ENCODE data around the gene OR6C2. TPM values are rescaled to one million over a fixed set of nuclear protein-coding genes. Genes with fewer than 3 reads are reported as not detected.
"Not testable (repeated sequence)": the region's sequence is repeated elsewhere in the genome, so short reads cannot be mapped to it uniquely, and the experiment has no call there.

The OR6C2 gene
- total RNA-seq (not detected), polyA plus RNA-seq (not detected)
- long read RNA-seq, donor 1, result 0 reads
- long read RNA-seq, donor 2, result 0 reads
- long read RNA-seq, donor 3, result 0 reads
- long read RNA-seq, donor 4, result 0 reads
- long read RNA-seq, donor 5, result 0 reads
- long read RNA-seq, donor 6, result 0 reads
- long read RNA-seq, donor 7, result 0 reads
- long read RNA-seq, donor 8, result 0 reads
- long read RNA-seq, donor 9, result 0 reads
- long read RNA-seq, donor 10, result 0 reads

DNA sequence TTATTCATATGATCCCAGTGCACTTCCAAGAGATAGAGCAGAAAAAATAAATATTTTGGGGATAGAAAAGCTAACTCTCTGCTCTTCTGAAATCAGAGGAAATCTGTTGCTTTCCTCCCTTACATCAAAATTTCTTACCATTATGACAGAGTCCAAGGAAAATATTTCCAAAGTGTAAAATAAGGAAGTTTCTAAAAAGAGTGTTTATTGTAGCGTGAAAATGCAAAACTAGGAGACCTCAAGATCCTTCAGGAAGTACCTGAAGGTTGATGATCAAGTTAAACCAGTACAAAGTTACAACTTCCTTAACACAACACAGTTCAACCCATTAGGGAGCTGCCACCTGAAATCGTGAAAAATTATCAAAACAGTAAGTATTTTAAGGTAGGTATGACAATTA, at the start of gene OR6C2:
Gene OR6C2 (plus strand): TSS at position 301 of the 400 bp plus-strand sequence. CDS start 8,138 bp downstream, outside the sequence.
- no peak for DNase-seq (ENCODE audit: low read depth in 6 of 9, low spot score in 9 of 9)
- no peaks in the 10 kb centered on the region for H3K4me1 ChIP-seq (ENCODE audit: control insufficient read depth in 2 of 2, insufficient read depth in 2 of 2, low read length in 2 of 2)
- no peaks in the 10 kb centered on the region for H3K9me3 ChIP-seq (ENCODE audit: control insufficient read depth in 2 of 2, insufficient read depth in 1 of 2, low read length in 1 of 2)
- no peaks in the 10 kb centered on the region for H3K36me3 ChIP-seq (ENCODE audit: control insufficient read depth in 2 of 2, insufficient read depth in 2 of 2, low read length in 1 of 2)
- WGBS, result 30% methylated on average over 2 of the region's 2 CpGs
- no peak within 1 kb of the TSS for H3K4me3 ChIP-seq (ENCODE audit: low read length in 2 of 2)
- H3K27me3 ChIP-seq (ENCODE audit: control insufficient read depth in 2 of 2, insufficient read depth in 1 of 2, low read length in 1 of 2), result no peaks in the 10 kb centered on the region
- no peak within 1 kb of the TSS for H3K27ac ChIP-seq (ENCODE audit: low read depth in 1 of 2, low read length in 1 of 2)

DNA sequence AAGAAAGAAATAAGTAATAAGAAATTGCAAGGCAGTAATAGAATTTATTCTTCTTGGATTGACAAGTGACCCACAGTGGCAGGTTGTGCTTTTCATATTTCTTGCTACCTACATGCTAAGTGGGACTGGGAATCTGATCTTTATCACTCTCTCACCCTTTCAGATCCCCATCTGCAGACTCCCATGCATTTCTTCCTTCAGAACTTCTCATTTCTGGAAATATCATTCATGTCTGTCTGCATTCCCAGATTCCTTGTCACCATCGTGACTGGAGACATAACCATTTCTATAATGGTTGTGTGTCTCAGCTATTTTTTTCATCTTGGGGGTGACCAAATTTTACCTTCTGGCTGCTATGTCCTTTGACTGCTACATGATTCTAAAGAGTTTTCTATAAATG, 47.5 kb upstream of the OR6C2 start:
- no peaks in the 10 kb centered on the region for H3K27me3 ChIP-seq (ENCODE audit: control insufficient read depth in 2 of 2, insufficient read depth in 1 of 2, low read length in 1 of 2)
- no peaks in the 10 kb centered on the region for H3K9me3 ChIP-seq (ENCODE audit: control insufficient read depth in 2 of 2, insufficient read depth in 1 of 2, low read length in 1 of 2)
- WGBS, result 96% methylated on average over 1 of the region's 1 CpG
- H3K4me1 ChIP-seq (ENCODE audit: control insufficient read depth in 2 of 2, insufficient read depth in 2 of 2, low read length in 2 of 2), result no peaks in the 10 kb centered on the region
- H3K36me3 ChIP-seq (ENCODE audit: control insufficient read depth in 2 of 2, insufficient read depth in 2 of 2, low read length in 1 of 2), result no peaks in the 10 kb centered on the region
- H3K27ac ChIP-seq (ENCODE audit: low read depth in 1 of 2, low read length in 1 of 2), result no peak overlapping the region
- DNase-seq (ENCODE audit: low read depth in 6 of 9, low spot score in 9 of 9), result no peak
- H3K4me3 ChIP-seq (ENCODE audit: low read length in 2 of 2), result no peak overlapping the region

DNA sequence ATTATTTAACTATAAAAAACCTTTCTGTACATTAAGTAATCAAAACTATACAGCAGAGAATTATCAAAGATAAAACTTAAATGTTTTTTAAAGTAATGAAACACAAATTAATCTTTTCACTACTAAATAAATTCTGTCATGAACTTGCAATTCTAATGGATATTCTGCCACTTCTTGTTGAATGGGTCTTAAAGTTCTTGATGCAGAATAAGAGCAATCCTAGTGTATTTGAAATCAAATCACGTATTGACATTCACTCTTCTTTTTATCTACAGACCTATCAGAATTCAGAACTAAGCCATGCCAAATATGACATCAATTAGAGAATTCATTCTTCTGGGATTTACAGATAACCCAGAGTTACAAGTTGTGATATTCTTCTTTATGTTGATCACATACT, 43.6 kb upstream of the OR6C2 start, which contains the start of gene OR6C65:
Gene OR6C65 (plus strand): TSS at position 301 of the 400 bp plus-strand sequence. CDS start 0 bp downstream, at position 301.
- 94% methylated on average over 1 of the region's 1 CpG for WGBS
- DNase-seq (ENCODE audit: low read depth in 6 of 9, low spot score in 9 of 9), result no peak
- H3K27me3 ChIP-seq (ENCODE audit: control insufficient read depth in 2 of 2, insufficient read depth in 1 of 2, low read length in 1 of 2), result no peaks in the 10 kb centered on the region

DNA sequence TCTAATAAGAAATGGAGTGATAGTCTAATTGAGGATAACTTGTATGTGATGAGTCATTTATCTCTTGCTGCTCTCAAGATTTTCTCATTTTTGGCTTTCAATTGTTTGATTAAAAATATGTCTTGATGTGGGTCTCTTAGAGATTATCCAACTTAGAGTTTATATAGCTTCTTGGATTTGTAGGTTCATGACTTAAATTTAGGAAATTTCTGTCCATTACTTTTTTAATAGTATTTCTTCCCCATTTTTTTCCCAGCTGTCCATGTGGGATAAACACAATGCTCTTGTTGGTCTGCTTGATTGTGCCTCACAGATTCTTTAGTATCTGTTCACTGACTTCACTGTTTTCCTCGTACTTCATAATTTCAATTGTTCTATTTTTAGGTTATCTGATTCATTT, 36.0 kb upstream of the OR6C2 start:
- no peak for DNase-seq (ENCODE audit: low read depth in 6 of 9, low spot score in 9 of 9)
- H3K27ac ChIP-seq (ENCODE audit: low read depth in 1 of 2, low read length in 1 of 2), result no peak overlapping the region
- no peaks in the 10 kb centered on the region for H3K27me3 ChIP-seq (ENCODE audit: control insufficient read depth in 2 of 2, insufficient read depth in 1 of 2, low read length in 1 of 2)
- no peak overlapping the region for H3K4me3 ChIP-seq (ENCODE audit: low read length in 2 of 2)
- H3K36me3 ChIP-seq (ENCODE audit: control insufficient read depth in 2 of 2, insufficient read depth in 2 of 2, low read length in 1 of 2), result no peaks in the 10 kb centered on the region
- no peaks in the 10 kb centered on the region for H3K9me3 ChIP-seq (ENCODE audit: control insufficient read depth in 2 of 2, insufficient read depth in 1 of 2, low read length in 1 of 2)
- H3K4me1 ChIP-seq (ENCODE audit: control insufficient read depth in 2 of 2, insufficient read depth in 2 of 2, low read length in 2 of 2), result no peaks in the 10 kb centered on the region
- WGBS, result 89% methylated on average over 1 of the region's 1 CpG

More for the DNA sequence above, 43.6 kb upstream of the OR6C2 start, which contains the start of gene OR6C65:
- Histone ChIP-seq H3K4me1 (ENCODE audit: control insufficient read depth in 2 of 2, insufficient read depth in 2 of 2, low read length in 2 of 2) (no peaks in the 10 kb centered on the region), H3K4me3 (ENCODE audit: low read length in 2 of 2) (no peak within 1 kb of the TSS), H3K36me3 (ENCODE audit: control insufficient read depth in 2 of 2, insufficient read depth in 2 of 2, low read length in 1 of 2) (no peaks in the 10 kb centered on the region), H3K27ac (ENCODE audit: low read depth in 1 of 2, low read length in 1 of 2) (no peak within 1 kb of the TSS), H3K9me3 (ENCODE audit: control insufficient read depth in 2 of 2, insufficient read depth in 1 of 2, low read length in 1 of 2) (no peaks in the 10 kb centered on the region)

DNA sequence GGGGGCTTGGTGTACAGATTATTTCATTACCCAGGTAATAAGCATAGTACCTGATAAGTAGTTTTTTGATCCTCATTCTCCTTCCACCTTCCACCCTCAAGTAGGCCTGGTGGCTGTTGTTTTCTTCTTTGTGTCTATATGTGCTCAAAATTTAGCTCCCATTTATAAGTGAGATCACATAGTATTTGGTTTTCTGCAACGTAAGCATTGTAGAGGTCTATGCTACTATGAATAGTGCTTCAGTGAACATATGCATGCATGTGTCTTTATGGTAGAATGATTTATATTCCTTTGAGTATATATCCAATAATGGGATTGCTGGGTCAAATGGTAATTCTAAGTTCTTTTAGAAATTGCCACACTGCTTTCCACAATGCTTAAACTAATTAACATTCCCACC, 34.7 kb upstream of the OR6C2 start:
- not testable (repeated sequence) for H3K27me3 ChIP-seq (ENCODE audit: control insufficient read depth in 2 of 2, insufficient read depth in 1 of 2, low read length in 1 of 2); H3K27ac ChIP-seq (ENCODE audit: low read depth in 1 of 2, low read length in 1 of 2); H3K4me1 ChIP-seq (ENCODE audit: control insufficient read depth in 2 of 2, insufficient read depth in 2 of 2, low read length in 2 of 2); H3K9me3 ChIP-seq (ENCODE audit: control insufficient read depth in 2 of 2, insufficient read depth in 1 of 2, low read length in 1 of 2); DNase-seq (ENCODE audit: low read depth in 6 of 9, low spot score in 9 of 9); H3K4me3 ChIP-seq (ENCODE audit: low read length in 2 of 2); H3K36me3 ChIP-seq (ENCODE audit: control insufficient read depth in 2 of 2, insufficient read depth in 2 of 2, low read length in 1 of 2)
- 99% methylated on average over 1 of the region's 1 CpG for WGBS

DNA sequence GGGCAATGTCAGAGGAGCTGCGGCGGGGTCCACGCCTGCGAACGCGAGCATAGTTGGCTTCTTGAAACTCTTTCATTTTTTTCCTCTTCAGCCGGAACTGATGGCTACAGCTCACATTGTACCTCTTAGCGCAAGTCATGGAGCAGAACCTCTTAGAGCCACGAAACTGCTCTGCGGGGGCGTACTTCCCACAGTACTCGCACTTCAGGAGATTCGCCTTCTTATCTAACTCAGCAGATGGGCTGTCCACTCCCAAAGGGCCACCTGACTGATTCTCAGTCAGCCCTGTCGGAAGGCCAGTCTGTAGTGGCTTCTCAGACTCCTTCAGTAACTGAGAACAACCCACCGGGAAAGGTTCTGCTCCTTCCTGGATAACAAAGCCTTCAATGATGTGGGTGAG, 31.7 kb upstream of the OR6C2 start:
- H3K4me3 ChIP-seq (ENCODE audit: low read length in 2 of 2); H3K27ac ChIP-seq (ENCODE audit: low read depth in 1 of 2, low read length in 1 of 2); H3K27me3 ChIP-seq (ENCODE audit: control insufficient read depth in 2 of 2, insufficient read depth in 1 of 2, low read length in 1 of 2); H3K36me3 ChIP-seq (ENCODE audit: control insufficient read depth in 2 of 2, insufficient read depth in 2 of 2, low read length in 1 of 2); H3K4me1 ChIP-seq (ENCODE audit: control insufficient read depth in 2 of 2, insufficient read depth in 2 of 2, low read length in 2 of 2); DNase-seq (ENCODE audit: low read depth in 6 of 9, low spot score in 9 of 9); H3K9me3 ChIP-seq (ENCODE audit: control insufficient read depth in 2 of 2, insufficient read depth in 1 of 2, low read length in 1 of 2): not testable (repeated sequence)
- 97% methylated on average over 15 of the region's 15 CpGs for WGBS

DNA sequence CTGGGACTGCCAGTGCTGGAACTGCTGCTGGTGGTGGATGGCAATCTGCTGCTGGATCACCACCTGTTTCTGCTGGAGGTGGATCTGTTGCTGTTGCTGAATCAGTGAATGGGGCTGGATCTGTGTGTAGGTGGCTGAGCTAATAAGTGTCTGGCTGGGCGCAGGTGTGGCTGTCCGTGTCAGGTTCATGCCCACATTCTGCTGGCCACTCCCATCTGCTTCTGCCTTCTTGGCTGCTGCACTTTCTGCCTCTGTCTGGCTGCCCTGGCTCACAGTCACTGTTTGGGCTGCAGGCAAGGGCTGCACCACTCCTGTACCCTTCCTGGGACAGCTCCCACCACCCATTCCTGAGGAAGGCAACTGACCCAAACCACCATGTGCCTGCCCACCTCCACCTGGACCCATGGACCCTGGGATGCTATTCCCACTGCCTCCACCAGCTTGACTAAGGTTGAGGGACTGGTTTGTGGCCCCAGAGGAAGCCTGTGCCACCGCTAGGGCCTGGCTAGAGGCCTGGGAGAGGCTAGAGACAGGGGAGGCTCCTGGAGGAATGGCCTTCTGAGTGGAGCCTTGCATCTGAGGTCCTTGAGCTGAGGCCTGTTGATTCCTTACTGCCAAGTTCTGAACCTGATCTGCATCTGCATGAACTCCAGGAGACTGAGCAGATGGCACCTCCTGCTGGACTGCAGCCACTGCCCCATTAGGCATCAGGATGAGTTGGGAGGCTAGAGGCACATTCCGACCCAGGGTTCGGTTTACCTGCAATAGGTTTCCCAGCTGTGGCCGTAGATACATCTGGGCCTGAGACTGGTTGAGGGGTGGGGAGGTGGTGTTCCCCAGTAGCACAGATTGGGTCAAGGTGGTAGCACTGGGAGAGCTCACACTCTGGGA, 30.1 kb upstream of the OR6C2 start:
- WGBS, result 95% methylated on average over 5 of the region's 6 CpGs
- not testable (repeated sequence) for DNase-seq (ENCODE audit: low read depth in 6 of 9, low spot score in 9 of 9)

DNA sequence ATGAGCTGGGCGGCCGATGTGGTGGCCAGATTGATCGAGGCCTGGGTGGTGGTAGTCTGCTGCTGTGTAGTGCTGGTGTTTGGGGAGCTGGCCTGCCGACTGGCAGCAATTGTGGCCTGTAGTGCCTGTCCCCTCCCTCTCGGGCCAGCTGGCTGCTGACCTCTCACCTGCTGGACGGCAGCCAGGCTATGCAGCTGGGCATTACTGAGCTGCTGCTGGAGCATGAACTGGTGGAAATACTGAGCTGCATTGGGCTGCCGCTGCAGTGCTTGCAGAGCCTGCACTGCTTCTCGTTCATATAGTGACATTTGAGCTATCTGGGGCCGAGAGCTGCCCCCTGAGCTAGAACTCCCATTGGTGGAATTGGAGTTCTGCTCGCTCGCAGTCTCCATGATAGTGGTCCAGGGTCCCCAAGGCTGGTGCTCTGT, 29.5 kb upstream of the OR6C2 start:
- not testable (repeated sequence) for DNase-seq (ENCODE audit: low read depth in 6 of 9, low spot score in 9 of 9); H3K9me3 ChIP-seq (ENCODE audit: control insufficient read depth in 2 of 2, insufficient read depth in 1 of 2, low read length in 1 of 2); H3K4me1 ChIP-seq (ENCODE audit: control insufficient read depth in 2 of 2, insufficient read depth in 2 of 2, low read length in 2 of 2); H3K27ac ChIP-seq (ENCODE audit: low read depth in 1 of 2, low read length in 1 of 2); H3K36me3 ChIP-seq (ENCODE audit: control insufficient read depth in 2 of 2, insufficient read depth in 2 of 2, low read length in 1 of 2); H3K4me3 ChIP-seq (ENCODE audit: low read length in 2 of 2); H3K27me3 ChIP-seq (ENCODE audit: control insufficient read depth in 2 of 2, insufficient read depth in 1 of 2, low read length in 1 of 2)
- 81% methylated on average over 11 of the region's 11 CpGs for WGBS

More for the DNA sequence above, 30.1 kb upstream of the OR6C2 start:
- H3K4me3 ChIP-seq (ENCODE audit: low read length in 2 of 2); H3K4me1 ChIP-seq (ENCODE audit: control insufficient read depth in 2 of 2, insufficient read depth in 2 of 2, low read length in 2 of 2); H3K9me3 ChIP-seq (ENCODE audit: control insufficient read depth in 2 of 2, insufficient read depth in 1 of 2, low read length in 1 of 2); H3K27ac ChIP-seq (ENCODE audit: low read depth in 1 of 2, low read length in 1 of 2); H3K36me3 ChIP-seq (ENCODE audit: control insufficient read depth in 2 of 2, insufficient read depth in 2 of 2, low read length in 1 of 2); H3K27me3 ChIP-seq (ENCODE audit: control insufficient read depth in 2 of 2, insufficient read depth in 1 of 2, low read length in 1 of 2): not testable (repeated sequence)

DNA sequence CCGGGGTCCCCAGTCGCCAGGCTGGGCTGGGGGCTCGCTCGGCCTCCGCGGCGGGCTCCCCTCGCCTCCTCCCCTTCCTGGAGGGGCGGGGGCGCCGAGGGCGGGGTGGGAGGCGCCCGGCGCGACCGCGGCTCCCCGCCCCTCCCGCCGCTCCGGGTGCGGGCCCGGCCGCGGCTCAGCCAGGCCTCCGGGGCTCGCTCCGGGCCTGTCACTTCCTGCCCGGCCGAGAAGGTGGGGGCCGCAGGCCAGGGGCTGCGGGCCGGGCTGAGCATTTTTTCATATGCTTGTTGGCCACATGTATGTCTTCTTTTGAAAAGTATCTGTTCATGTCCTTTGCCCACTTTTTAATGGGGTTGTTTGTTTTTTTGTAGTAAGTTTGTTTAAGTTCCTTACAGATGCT, 29.0 kb upstream of the OR6C2 start:
- not testable (repeated sequence) for DNase-seq (ENCODE audit: low read depth in 6 of 9, low spot score in 9 of 9); H3K4me1 ChIP-seq (ENCODE audit: control insufficient read depth in 2 of 2, insufficient read depth in 2 of 2, low read length in 2 of 2); H3K27me3 ChIP-seq (ENCODE audit: control insufficient read depth in 2 of 2, insufficient read depth in 1 of 2, low read length in 1 of 2); H3K9me3 ChIP-seq (ENCODE audit: control insufficient read depth in 2 of 2, insufficient read depth in 1 of 2, low read length in 1 of 2); H3K36me3 ChIP-seq (ENCODE audit: control insufficient read depth in 2 of 2, insufficient read depth in 2 of 2, low read length in 1 of 2); H3K4me3 ChIP-seq (ENCODE audit: low read length in 2 of 2); H3K27ac ChIP-seq (ENCODE audit: low read depth in 1 of 2, low read length in 1 of 2)
- WGBS, result 8% methylated on average over 10 of the region's 34 CpGs

Data from thymus (tissue), 14 donors.